Mesendoderm (in vitro differentiated cells): ENCODE measurements around the gene HELZ.

Source experiments
- DNase-seq: peaks from one replicate; pipeline ENCODE4 v3.0.0; 2013
- H2AK5ac ChIP-seq: 2 replicates; pipeline ENCODE4 v1.6.1; 2013; ENCODE audit warnings: low read length, inconsistent platforms
- H2BK120ac ChIP-seq: 2 replicates; pipeline ENCODE4 v1.6.1; 2013; ENCODE audit warnings: low read depth, mild to moderate bottlenecking, low read length, moderate library complexity, mixed read lengths
- H2BK15ac ChIP-seq: replicated peaks from 2 replicates; pipeline ENCODE4 v1.6.1; 2013; ENCODE audit warnings: low read depth, mild to moderate bottlenecking, moderate library complexity
- H2BK5ac ChIP-seq: 2 replicates; pipeline ENCODE4 v1.6.1; 2013; ENCODE audit warnings: low read length, inconsistent platforms
- H3K18ac ChIP-seq: 2 replicates; pipeline ENCODE4 v1.6.1; 2013; ENCODE audit warnings: mild to moderate bottlenecking, low read length, mixed read lengths
- H3K23ac ChIP-seq: one replicate; pipeline ENCODE4 v1.6.1; 2013; ENCODE audit warnings: low read length
- H3K27ac ChIP-seq: 2 replicates; pipeline ENCODE4 v1.5.1; 2013; ENCODE audit warnings: low read depth, mild to moderate bottlenecking, inconsistent platforms, low read length, moderate library complexity
- H3K27me3 ChIP-seq: 2 replicates; pipeline ENCODE4 v1.6.1; 2013; ENCODE audit warnings: low read length, control low read depth, mild to moderate bottlenecking, inconsistent platforms; ENCODE audit not compliant: insufficient read depth, poor library complexity
- H3K36me3 ChIP-seq: 2 replicates; pipeline ENCODE4 v1.6.1; 2013; ENCODE audit warnings: low read length, inconsistent platforms; ENCODE audit not compliant: control insufficient read depth, insufficient read depth
- H3K4ac ChIP-seq: one replicate; pipeline ENCODE4 v1.6.1; 2013; ENCODE audit warnings: low read depth, mild to moderate bottlenecking, low read length, moderate library complexity
- H3K4me1 ChIP-seq: 2 replicates; pipeline ENCODE4 v1.6.1; 2013; ENCODE audit warnings: low read depth, low read length, inconsistent platforms; ENCODE audit not compliant: control insufficient read depth
- H3K4me2 ChIP-seq: 2 replicates; pipeline ENCODE4 v1.6.1; 2013; ENCODE audit warnings: low read length
- H3K4me3 ChIP-seq: 2 replicates; pipeline ENCODE4 v1.5.1; 2013; ENCODE audit warnings: mild to moderate bottlenecking, low read length
- H3K56ac ChIP-seq: one replicate; pipeline ENCODE4 v1.6.1; 2013; ENCODE audit warnings: low read length
- H3K79me1 ChIP-seq: 2 replicates; pipeline ENCODE4 v1.6.1; 2013; ENCODE audit warnings: low read length, inconsistent platforms
- H3K79me2 ChIP-seq: 2 replicates; pipeline ENCODE4 v1.6.1; 2013; ENCODE audit warnings: mild to moderate bottlenecking, low read length; ENCODE audit not compliant: control insufficient read depth, insufficient read depth
- H3K9ac ChIP-seq: 2 replicates; pipeline ENCODE4 v1.6.1; 2013; ENCODE audit warnings: low read length, inconsistent platforms
- H4K5ac ChIP-seq: one replicate; pipeline ENCODE4 v1.6.1; 2013; ENCODE audit warnings: low read length
- H4K8ac ChIP-seq: one replicate; pipeline ENCODE4 v1.6.1; 2013; ENCODE audit warnings: low read depth, mild to moderate bottlenecking, control low read depth, low read length, moderate library complexity
- WGBS: extraction: QIAGEN DNeasy Blood & Tissue Kit; methylation state at CpG from one replicate; pipeline ENCODE4 v1.1.7; 2013; ENCODE audit warnings: low lambda C conversion rate, missing lambda C conversion rate; ENCODE audit not compliant: insufficient coverage; ENCODE audit errors: extremely low coverage; 5-methylcytosine and 5-hydroxymethylcytosine counted together

Gene HELZ

GRCh38 chr17:67265436-67266019 lies 20.5 kb upstream of the HELZ start:
- H3K18ac ChIP-seq: no peak overlapping the region
- no peak overlapping the region for H3K9ac ChIP-seq
- no peak overlapping the region for H2AK5ac ChIP-seq
- H3K23ac ChIP-seq: no peak overlapping the region
- H3K4ac ChIP-seq: no peak overlapping the region
- no peak overlapping the region for H2BK15ac ChIP-seq
- DNase-seq: no peak
- no peak overlapping the region for H2BK5ac ChIP-seq
- H4K8ac ChIP-seq: no peak overlapping the region
- H3K4me1 ChIP-seq: no peaks in the 10 kb centered on the region
- H4K5ac ChIP-seq: no peak overlapping the region
- H3K4me3 ChIP-seq: no peak overlapping the region
- H3K27ac ChIP-seq: no peak overlapping the region
- no peaks in the 10 kb centered on the region for H3K79me2 ChIP-seq
- H3K27me3 ChIP-seq: no peaks in the 10 kb centered on the region
- WGBS: no CpG with 5 or more reads among the region's 4 CpGs
- H3K4me2 ChIP-seq: no peak overlapping the region
- no peaks in the 10 kb centered on the region for H3K79me1 ChIP-seq
- no peak overlapping the region for H2BK120ac ChIP-seq
- H3K36me3 ChIP-seq: no peaks in the 10 kb centered on the region
- H3K56ac ChIP-seq: no peak overlapping the region

GRCh38 chr17:67262435-67263117 lies 17.6 kb upstream of the HELZ start:
- Histone ChIP-seq H2AK5ac (no peak overlapping the region), H3K23ac (no peak overlapping the region), H3K9ac (no peak overlapping the region), H3K27me3 (no peaks in the 10 kb centered on the region), H3K36me3 (peaks cover under 1% of the 10 kb centered on the region), H3K56ac (no peak overlapping the region), H3K27ac (no peak overlapping the region), H3K4me1 (peaks cover 2% of the 10 kb centered on the region), H2BK5ac (no peak overlapping the region), H3K79me1 (no peaks in the 10 kb centered on the region), H3K4ac (no peak overlapping the region), H3K79me2 (no peaks in the 10 kb centered on the region), H2BK120ac (no peak overlapping the region), H4K8ac (no peak overlapping the region), H2BK15ac (no peak overlapping the region), H4K5ac (no peak overlapping the region), H3K4me3 (no peak overlapping the region), H3K18ac (no peak overlapping the region), H3K4me2 (no peak overlapping the region)
- no CpG with 5 or more reads among the region's 7 CpGs for WGBS
- no peak for DNase-seq

DNA sequence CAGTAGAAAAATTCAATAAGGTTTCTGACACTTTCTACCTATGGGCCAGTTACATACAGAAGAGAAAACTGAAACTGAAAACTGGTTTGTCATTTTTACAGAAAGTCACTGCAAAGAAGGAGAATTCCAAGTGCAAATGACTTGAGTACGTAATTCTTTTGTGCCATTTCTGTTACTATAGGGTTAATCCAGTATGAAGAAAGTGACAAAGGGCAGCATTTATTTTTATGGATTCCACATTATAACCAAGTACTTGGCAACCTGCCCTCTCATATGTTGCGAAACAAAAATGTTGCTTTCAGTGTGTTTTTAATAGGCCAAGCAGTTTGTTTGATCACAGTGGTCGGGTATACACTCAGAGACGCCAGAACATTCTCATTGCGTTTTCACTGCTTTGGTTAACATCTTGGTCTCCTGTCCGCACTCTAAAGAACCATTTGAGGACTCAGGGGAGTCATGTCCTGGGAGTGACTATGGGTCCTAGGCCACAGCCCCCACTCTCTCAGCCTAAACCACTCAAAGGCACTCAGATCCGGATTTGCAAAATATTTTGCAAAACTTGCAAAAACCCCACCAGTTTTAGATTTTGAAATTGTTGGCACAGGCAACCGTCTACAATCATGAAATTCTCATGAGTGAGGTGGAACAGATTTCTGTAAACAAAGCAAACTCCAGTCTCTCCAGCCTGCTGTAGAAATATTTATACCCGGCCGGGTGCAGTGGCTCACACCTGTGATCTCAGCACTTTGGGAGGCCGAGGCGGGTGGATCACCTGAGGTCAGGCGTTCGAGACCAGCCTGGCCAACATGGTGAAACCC lies 15.4 kb upstream of the HELZ start:
- Histone ChIP-seq H2BK5ac (no peak overlapping the region), H4K5ac (no peak overlapping the region), H3K27ac (no peak overlapping the region), H3K36me3 (peaks cover 1% of the 10 kb centered on the region), H3K79me2 (no peaks in the 10 kb centered on the region), H3K4me2 (no peak overlapping the region), H3K79me1 (no peaks in the 10 kb centered on the region), H2AK5ac (no peak overlapping the region), H3K4me1 (peaks cover 3% of the 10 kb centered on the region), H3K4ac (no peak overlapping the region), H3K23ac (no peak overlapping the region), H3K9ac (no peak overlapping the region), H3K27me3 (no peaks in the 10 kb centered on the region), H3K56ac (no peak overlapping the region), H3K4me3 (no peak overlapping the region), H3K18ac (no peak overlapping the region), H2BK15ac (no peak overlapping the region), H2BK120ac (no peak overlapping the region), H4K8ac (no peak overlapping the region)
- WGBS: no CpG with 5 or more reads among the region's 14 CpGs
- no peak for DNase-seq

DNA sequence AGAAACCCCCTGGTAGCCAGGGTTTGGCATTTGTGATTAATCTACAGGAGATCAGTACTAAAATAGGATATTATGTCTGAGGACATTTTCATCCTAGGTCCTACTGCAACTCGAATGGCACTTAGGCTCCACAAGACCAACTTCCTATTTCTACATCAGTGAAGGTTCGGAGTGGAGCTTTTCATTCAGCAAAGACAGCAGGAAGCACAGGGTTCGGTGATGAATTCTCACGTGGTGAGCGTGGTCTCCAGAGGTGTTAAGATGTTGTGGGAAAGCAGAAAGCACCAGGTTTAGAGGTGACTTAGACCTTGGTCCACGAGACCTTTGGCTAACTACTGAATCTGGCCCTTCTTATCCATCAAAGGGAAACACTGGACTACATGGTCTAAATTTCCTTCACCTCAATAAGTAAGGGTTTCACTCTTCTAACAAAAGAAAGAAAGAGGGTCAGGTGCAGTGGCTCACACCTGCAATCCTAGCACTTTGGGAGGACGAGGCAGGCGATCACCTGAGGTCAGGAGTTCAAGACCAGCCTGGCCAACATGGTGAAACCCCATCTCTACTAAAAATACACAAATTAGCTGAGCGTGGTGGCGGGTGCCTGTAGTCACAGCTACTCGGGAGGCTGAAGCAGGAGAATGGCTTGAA lies 13.9 kb upstream of the HELZ start:
- Histone ChIP-seq H3K4me2 (no peak overlapping the region), H3K36me3 (peaks cover 1% of the 10 kb centered on the region), H3K4me1 (peaks cover 3% of the 10 kb centered on the region), H2BK15ac (no peak overlapping the region), H4K5ac (no peak overlapping the region), H3K27ac (no peak overlapping the region), H3K27me3 (no peaks in the 10 kb centered on the region), H3K56ac (no peak overlapping the region), H2BK120ac (no peak overlapping the region), H3K18ac (no peak overlapping the region), H3K9ac (no peak overlapping the region), H4K8ac (no peak overlapping the region), H3K79me2 (no peaks in the 10 kb centered on the region), H2BK5ac (no peak overlapping the region), H3K79me1 (no peaks in the 10 kb centered on the region), H3K4ac (no peak overlapping the region), H2AK5ac (no peak overlapping the region), H3K23ac (peak overlapping the region; percentile 29), H3K4me3 (no peak overlapping the region)
- no peak for DNase-seq
- no CpG with 5 or more reads among the region's 11 CpGs for WGBS

- Histone ChIP-seq H3K4me2 (no peak overlapping the region), H3K18ac (no peak overlapping the region), H3K27me3 (no peaks in the 10 kb centered on the region), H2BK120ac (no peak overlapping the region), H3K4me1 (peaks cover 3% of the 10 kb centered on the region), H3K23ac (no peak overlapping the region), H3K36me3 (peaks cover 1% of the 10 kb centered on the region), H4K8ac (no peak overlapping the region), H3K56ac (no peak overlapping the region), H2AK5ac (no peak overlapping the region), H3K79me1 (no peaks in the 10 kb centered on the region), H3K4ac (no peak overlapping the region), H2BK5ac (no peak overlapping the region), H3K79me2 (no peaks in the 10 kb centered on the region), H3K9ac (no peak overlapping the region), H3K27ac (no peak overlapping the region), H3K4me3 (no peak overlapping the region), H4K5ac (no peak overlapping the region), H2BK15ac (no peak overlapping the region)
- DNase-seq: no peak
- WGBS: no CpG with 5 or more reads among the region's 5 CpGs
Observed at GRCh38 chr17:67256075-67256732, 11.2 kb upstream of the HELZ start.
